ENCODE measurements around the gene ZDHHC12. TPM values are rescaled to one million over a fixed set of nuclear protein-coding genes. Genes with fewer than 3 reads are reported as not detected.
A peak's percentile ranks its signal among the peaks of the same experiment; 100 is the strongest.

ZDHHC12 gene
- total and polyA plus RNA-seq, 2 of the 13 experiments (the other 11 are each of a cell fraction or from before 2014, with no cell fraction given), result 25.4 to 28.0 TPM

GRCh38 chr9:128702445-128702948 lies 21.4 kb downstream of the ZDHHC12 start, which contains the start of gene PKN3 (continued):
- peak; percentile 82 for TF ChIP-seq GABPB1 (CRISPR knock-in tag; IDR thresholded peaks at IDR 0.05)
- TF ChIP-seq SMAD1 (CRISPR knock-in tag; IDR thresholded peaks at IDR 0.05; ENCODE audit: borderline replicate concordance, low read depth), result no peak; the same call in 1 of the 2 replicates
- no peak for TF ChIP-seq EEA1 (CRISPR knock-in tag; IDR thresholded peaks at IDR 0.05; ENCODE audit: borderline replicate concordance)
- TF ChIP-seq, protein P1, sequence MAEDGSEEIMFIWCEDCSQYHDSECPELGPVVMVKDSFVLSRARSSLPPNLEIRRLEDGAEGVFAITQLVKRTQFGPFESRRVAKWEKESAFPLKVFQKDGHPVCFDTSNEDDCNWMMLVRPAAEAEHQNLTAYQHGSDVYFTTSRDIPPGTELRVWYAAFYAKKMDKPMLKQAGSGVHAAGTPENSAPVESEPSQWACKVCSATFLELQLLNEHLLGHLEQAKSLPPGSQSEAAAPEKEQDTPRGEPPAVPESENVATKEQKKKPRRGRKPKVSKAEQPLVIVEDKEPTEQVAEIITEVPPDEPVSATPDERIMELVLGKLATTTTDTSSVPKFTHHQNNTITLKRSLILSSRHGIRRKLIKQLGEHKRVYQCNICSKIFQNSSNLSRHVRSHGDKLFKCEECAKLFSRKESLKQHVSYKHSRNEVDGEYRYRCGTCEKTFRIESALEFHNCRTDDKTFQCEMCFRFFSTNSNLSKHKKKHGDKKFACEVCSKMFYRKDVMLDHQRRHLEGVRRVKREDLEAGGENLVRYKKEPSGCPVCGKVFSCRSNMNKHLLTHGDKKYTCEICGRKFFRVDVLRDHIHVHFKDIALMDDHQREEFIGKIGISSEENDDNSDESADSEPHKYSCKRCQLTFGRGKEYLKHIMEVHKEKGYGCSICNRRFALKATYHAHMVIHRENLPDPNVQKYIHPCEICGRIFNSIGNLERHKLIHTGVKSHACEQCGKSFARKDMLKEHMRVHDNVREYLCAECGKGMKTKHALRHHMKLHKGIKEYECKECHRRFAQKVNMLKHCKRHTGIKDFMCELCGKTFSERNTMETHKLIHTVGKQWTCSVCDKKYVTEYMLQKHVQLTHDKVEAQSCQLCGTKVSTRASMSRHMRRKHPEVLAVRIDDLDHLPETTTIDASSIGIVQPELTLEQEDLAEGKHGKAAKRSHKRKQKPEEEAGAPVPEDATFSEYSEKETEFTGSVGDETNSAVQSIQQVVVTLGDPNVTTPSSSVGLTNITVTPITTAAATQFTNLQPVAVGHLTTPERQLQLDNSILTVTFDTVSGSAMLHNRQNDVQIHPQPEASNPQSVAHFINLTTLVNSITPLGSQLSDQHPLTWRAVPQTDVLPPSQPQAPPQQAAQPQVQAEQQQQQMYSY (CRISPR knock-in tag; IDR thresholded peaks at IDR 0.05), result peak; percentile 93
- no peak for TF ChIP-seq ZNF746 (CRISPR knock-in tag; IDR thresholded peaks at IDR 0.05)
- no peak for TF ChIP-seq EHMT2 (IDR thresholded peaks at IDR 0.05; ENCODE audit: borderline replicate concordance, low read depth, low read length)
- 0 out of 2 replicates have a peak, but pooled peaks have one; percentile 19 for TF ChIP-seq ZNF235 (CRISPR knock-in tag; IDR thresholded peaks at IDR 0.05; ENCODE audit: borderline replicate concordance)
- TF ChIP-seq, protein P2, sequence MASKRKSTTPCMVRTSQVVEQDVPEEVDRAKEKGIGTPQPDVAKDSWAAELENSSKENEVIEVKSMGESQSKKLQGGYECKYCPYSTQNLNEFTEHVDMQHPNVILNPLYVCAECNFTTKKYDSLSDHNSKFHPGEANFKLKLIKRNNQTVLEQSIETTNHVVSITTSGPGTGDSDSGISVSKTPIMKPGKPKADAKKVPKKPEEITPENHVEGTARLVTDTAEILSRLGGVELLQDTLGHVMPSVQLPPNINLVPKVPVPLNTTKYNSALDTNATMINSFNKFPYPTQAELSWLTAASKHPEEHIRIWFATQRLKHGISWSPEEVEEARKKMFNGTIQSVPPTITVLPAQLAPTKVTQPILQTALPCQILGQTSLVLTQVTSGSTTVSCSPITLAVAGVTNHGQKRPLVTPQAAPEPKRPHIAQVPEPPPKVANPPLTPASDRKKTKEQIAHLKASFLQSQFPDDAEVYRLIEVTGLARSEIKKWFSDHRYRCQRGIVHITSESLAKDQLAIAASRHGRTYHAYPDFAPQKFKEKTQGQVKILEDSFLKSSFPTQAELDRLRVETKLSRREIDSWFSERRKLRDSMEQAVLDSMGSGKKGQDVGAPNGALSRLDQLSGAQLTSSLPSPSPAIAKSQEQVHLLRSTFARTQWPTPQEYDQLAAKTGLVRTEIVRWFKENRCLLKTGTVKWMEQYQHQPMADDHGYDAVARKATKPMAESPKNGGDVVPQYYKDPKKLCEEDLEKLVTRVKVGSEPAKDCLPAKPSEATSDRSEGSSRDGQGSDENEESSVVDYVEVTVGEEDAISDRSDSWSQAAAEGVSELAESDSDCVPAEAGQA (IDR thresholded peaks at IDR 0.05; ENCODE audit: low read depth), result no peak
- TF ChIP-seq, protein P2 (CRISPR knock-in tag; IDR thresholded peaks at IDR 0.05; ENCODE audit: borderline replicate concordance), result no peak
- TF ChIP-seq, protein P3, sequence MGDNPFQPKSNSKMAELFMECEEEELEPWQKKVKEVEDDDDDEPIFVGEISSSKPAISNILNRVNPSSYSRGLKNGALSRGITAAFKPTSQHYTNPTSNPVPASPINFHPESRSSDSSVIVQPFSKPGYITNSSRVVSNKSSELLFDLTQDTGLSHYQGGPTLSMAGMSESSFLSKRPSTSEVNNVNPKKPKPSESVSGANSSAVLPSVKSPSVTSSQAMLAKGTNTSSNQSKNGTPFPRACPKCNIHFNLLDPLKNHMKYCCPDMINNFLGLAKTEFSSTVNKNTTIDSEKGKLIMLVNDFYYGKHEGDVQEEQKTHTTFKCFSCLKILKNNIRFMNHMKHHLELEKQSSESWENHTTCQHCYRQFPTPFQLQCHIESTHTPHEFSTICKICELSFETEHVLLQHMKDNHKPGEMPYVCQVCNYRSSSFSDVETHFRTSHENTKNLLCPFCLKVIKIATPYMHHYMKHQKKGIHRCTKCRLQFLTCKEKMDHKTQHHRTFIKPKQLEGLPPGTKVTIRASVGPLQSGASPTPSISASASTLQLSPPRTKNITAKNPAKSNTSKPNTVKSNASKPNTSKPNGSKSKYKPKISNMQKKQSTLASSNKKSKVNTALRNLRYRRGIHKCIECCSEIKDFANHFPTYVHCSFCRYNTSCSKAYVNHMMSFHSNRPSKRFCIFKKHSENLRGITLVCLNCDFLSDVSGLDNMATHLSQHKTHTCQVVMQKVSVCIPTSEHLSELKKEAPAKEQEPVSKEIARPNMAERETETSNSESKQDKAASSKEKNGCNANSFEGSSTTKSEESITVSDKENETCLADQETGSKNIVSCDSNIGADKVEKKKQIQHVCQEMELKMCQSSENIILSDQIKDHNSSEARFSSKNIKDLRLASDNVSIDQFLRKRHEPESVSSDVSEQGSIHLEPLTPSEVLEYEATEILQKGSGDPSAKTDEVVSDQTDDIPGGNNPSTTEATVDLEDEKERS (CRISPR knock-in tag; IDR thresholded peaks at IDR 0.05), result peak; percentile 79; the same call in 1 of the 2 replicates
- no peak for TF ChIP-seq ATRX (CRISPR knock-in tag; IDR thresholded peaks at IDR 0.05; ENCODE audit: borderline replicate concordance)
- peak; percentile 80; the same call in 1 of the 2 replicates for TF ChIP-seq TFDP1 (CRISPR knock-in tag; IDR thresholded peaks at IDR 0.05; ENCODE audit: borderline replicate concordance)
- TF ChIP-seq MTA1 (CRISPR knock-in tag; IDR thresholded peaks at IDR 0.05; ENCODE audit: borderline replicate concordance), result 0 out of 2 replicates have a peak, but pooled peaks have one; percentile 44
- no peak for TF ChIP-seq PAF1 (CRISPR knock-in tag; IDR thresholded peaks at IDR 0.05)

Data from HepG2 (cell line).